ENCODE results near the gene ADGRL1. TPM values are rescaled to one million over a fixed set of nuclear protein-coding genes. Genes with fewer than 3 reads are reported as not detected.
"Not testable (repeated sequence)": the region's sequence is repeated elsewhere in the genome, so short reads cannot be mapped to it uniquely, and the experiment has no call there.

ADGRL1 gene
- polyA plus RNA-seq, 1 donor from 2014 or later: 0.11 TPM

DNA sequence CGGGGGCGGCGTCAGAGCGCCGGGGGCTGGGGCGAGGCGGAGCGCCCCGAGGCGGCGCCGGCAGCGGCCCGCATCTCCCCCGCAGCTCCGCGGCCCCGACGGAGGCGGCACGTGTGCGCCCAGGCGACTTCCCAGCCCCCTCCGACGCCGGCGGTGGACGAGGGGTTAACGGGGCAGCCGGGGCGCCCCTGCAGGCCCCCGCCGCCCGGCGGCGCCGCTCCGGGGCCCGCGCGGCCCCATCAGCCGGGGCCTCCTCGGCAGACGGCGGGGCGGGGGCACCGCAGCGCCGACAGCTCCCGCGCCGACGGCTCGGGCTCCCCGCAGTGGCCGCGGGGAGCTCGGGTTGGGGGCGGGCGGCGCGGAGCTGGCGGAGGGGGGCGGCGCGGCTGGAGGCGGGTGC lies 339 bp upstream of the ADGRL1 start:
- H3K4me3 Mint-ChIP-seq, H3K9me3 Mint-ChIP-seq, H3K36me3 Mint-ChIP-seq, H3K4me1 Mint-ChIP-seq, H3K27ac Mint-ChIP-seq: not testable (repeated sequence)
- peaks cover 49% of the 10 kb centered on the region for H3K27me3 Mint-ChIP-seq

DNA sequence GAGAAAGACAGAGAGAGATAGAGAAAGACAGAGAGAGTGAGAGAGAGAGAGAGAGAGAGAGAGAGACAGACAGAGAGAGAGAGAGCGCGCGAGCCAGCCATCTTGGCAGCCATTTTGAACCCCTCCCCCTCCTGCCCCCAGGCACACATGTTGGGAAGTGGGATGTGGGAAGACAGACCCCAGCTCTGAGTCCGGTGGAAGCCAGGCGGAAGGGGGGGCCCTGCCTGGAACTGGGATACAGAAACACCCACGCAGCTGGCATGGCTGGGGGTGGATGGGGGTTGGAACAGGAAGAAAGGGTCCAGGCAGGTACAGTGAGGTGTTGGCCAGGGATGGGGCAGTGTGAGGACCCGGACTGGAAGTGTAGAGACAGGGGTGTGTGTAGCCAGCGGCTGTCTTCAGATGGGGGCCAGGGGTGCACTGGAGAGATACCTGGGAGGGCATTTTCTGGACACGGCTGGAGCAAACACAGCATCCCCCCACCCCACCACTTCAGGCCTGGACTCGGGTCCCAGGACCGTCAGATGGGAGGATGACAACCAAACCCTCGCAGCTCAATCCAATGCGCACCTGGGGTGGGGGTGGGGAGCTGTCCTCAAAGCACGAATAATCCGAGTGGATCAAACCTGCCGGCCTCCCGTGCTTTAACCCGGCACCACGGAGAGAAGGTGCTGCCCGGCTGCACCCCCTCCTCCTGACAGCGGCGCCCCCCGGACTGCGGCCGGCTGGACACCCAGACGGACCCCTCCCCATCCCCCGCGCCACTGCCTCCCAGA lies 1.1 kb downstream of the ADGRL1 start:
- H3K4me1 Mint-ChIP-seq: peaks cover 4 to 11% (median 5%) of the 10 kb centered on the region in 3 donors
- peaks cover 48% of the 10 kb centered on the region for H3K27me3 Mint-ChIP-seq
- H3K27ac Mint-ChIP-seq: peak overlapping the region in 2 of 3 donors; percentile 22 to 78
- not testable (repeated sequence) for H3K9me3 Mint-ChIP-seq, H3K36me3 Mint-ChIP-seq
- H3K4me3 Mint-ChIP-seq: peak overlapping the region; percentile 71 to 89 (median 80)

DNA sequence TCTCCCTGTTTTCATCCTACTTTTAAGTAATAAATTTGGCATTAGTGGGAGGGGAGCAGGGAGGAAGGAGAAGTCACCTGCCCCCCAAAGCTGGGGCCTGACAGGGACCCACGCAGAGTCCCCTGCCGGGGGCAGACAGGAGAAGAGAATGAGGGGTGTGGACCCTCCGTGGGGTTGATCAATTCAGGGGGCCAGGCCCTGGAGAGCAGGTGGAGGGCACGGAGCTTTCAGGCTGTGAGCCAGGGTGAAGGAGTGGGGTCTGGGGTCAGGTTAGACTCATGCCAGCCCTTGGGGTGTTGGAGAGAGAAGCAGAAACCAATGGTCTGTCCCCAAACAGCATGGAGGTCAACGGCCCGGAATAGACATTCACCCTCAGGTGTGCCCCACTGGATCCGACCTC lies 1.8 kb downstream of the ADGRL1 start:
- not testable (repeated sequence) for H3K36me3 Mint-ChIP-seq, H3K4me1 Mint-ChIP-seq, H3K9me3 Mint-ChIP-seq
- peak overlapping the region in 1 of 3 donors; percentile 78 for H3K27ac Mint-ChIP-seq
- peaks cover 45% of the 10 kb centered on the region for H3K27me3 Mint-ChIP-seq
- H3K4me3 Mint-ChIP-seq: peak overlapping the region; percentile 59 to 89 (median 80)

DNA sequence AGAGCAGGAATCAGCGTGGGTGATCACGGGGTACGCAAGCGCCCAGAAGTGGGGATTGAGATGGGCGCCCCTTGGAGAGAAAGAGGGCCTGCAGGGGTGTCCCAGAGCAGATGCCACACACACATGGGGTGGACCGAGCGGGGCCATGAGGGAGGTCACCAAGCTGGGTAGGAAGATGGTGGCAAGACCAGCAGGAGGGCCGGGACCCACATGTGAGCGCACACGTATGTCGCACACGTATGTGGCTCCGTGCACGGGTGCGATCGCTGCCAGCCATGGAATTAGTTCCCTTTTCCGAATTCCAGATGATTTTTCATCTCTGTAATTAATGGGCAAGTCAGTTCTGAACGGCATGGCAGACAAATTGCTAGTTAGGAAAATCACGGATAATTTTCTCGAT lies 2.2 kb downstream of the ADGRL1 start:
- H3K4me1 Mint-ChIP-seq, H3K9me3 Mint-ChIP-seq, H3K36me3 Mint-ChIP-seq: not testable (repeated sequence)
- Mint-ChIP-seq H3K27ac (peak overlapping the region in 1 of 3 donors; percentile 78), H3K4me3 (peak overlapping the region in 1 of 4 donors; percentile 72), H3K27me3 (peaks cover 43% of the 10 kb centered on the region)

DNA sequence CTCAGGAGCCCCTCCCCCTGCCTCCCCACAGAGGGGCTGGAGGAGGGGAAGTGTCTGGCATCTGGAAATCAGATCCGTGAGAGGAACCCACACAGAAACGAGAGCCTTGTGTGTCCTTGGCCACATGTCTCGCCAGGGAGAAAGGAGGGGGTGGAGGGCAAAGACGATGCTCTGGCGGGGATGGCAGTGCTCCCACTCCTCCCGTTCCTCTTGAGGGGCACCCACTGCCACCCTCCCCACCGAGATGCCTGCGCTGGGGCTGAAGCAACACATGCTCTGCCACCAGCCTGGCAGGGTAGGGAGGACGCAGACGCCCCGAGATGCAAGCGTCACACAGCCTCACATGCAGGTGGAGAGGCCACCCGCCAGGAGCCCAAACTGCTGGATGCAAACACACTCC lies 2.8 kb downstream of the ADGRL1 start:
- H3K4me3 Mint-ChIP-seq: peak overlapping the region in 1 of 4 donors; percentile 35
- H3K36me3 Mint-ChIP-seq: no peaks in the 10 kb centered on the region
- peaks cover 37% of the 10 kb centered on the region for H3K27me3 Mint-ChIP-seq
- H3K9me3 Mint-ChIP-seq: peaks cover 0 to 2% (median 0%) of the 10 kb centered on the region in 3 donors
- peaks cover 4 to 10% (median 5%) of the 10 kb centered on the region in 3 donors for H3K4me1 Mint-ChIP-seq
- H3K27ac Mint-ChIP-seq: peak overlapping the region in 1 of 3 donors; percentile 78

DNA sequence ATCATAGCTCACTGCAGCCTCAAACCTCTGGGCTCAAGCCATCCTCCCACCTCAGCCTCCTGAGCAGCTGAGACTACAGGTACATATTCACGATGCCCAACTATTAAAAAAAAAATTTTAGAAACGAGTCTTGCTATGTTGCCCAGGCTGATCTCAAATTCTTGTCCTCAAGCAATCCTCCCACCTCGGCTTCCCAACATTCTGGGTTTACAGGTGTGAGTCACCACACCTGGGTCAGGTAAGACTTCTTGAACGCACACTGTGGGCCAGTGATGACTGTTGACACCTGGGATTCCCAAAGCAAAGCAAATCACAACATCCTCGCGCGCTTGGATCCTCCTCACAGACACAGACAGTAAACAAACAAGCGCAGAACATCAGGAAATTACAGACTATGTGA lies 4.5 kb downstream of the ADGRL1 start:
- H3K27me3 Mint-ChIP-seq: peaks cover 42% of the 10 kb centered on the region
- H3K4me1 Mint-ChIP-seq, H3K36me3 Mint-ChIP-seq, H3K4me3 Mint-ChIP-seq, H3K9me3 Mint-ChIP-seq, H3K27ac Mint-ChIP-seq: not testable (repeated sequence)

DNA sequence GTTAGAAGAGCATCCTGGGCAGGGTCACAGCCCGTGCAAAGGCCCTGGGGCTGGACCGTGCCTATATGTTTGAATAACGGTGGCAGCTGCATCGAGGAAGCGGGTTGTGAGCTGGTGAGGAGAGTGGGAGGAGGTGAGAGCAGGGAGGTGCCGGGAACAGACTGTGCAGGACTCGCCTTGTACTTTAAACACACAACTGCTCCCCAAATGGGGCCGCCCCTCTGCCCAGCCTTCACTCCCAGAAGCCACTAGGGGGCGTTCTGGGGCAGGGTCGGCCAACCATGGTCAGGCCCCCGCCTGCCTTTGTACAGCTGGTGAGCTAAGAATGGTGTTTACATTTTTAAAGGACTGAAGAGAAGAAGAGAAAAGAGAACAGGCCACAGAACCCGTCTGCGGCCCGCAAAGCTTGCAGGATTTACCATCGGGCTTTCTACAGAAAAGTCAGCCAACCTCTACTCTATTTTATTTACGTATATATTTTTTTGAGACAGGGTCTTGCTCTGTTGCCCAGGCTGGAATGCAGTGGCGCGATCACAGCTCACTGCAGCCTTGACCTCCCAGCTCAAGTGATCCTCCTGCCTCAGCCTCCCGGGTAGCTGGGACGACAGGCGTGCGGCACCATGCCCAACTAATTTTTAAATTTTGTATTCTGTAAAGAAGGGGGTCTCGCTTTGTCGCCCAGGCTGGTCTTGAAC lies 5.7 kb downstream of the ADGRL1 start:
- Mint-ChIP-seq H3K4me3 (peak overlapping the region in 1 of 4 donors; percentile 69), H3K27me3 (peaks cover 45% of the 10 kb centered on the region), H3K4me1 (peaks cover 4 to 13% (median 11%) of the 10 kb centered on the region in 3 donors), H3K27ac (peak overlapping the region; percentile 14 to 82 (median 63))
- not testable (repeated sequence) for H3K9me3 Mint-ChIP-seq, H3K36me3 Mint-ChIP-seq

DNA sequence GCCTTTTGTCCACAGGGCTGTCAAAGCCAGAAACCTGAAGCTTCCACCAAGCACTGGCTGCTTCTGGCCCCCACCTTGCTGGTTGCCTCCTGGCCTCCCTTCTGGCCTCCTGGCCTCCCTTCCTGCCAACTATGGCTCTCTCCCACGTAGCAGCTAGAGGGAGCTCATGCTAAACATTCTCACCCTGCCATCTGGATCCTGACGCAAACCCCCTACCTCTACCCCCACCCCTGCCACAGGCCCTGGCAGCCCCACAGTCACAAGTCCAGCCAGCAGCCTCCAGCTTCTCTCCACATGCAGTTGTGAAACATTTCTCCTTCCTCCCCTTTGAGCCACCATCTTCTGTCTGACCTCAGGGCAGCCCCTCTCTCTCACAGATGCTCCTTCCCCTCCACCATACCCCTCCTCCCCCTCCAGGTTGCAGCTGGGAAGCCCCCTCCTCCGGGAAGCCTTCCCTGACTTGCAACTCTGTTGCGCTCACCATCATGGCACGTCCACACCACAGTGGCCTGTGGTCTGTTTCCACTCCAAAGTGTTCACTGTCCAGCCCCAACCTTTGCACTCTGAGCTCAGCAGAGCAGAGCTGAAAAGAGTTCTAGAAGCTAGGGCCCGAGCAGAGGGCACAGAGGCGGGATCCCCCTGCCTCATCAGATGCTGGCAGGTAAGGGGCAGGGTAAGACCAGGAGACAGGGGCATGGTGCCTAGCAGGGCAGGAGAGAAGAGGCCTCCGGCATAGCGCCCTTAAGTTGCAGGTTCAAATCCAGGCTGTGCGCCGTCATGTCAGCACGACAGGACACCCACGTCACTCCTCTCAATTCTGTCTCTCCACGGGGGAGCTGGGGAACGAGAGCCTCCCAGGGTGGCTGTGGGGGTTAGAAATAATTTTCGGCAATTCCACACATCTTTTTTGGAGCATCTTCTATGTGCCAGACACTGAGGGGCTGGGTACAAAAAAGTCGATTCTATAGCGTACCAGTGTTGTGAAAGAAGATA lies 7.3 kb downstream of the ADGRL1 start:
- Mint-ChIP-seq H3K36me3 (peaks cover 2% of the 10 kb centered on the region), H3K4me3 (no peak overlapping the region), H3K27me3 (peaks cover 33% of the 10 kb centered on the region), H3K27ac (no peak overlapping the region), H3K9me3 (no peaks in the 10 kb centered on the region), H3K4me1 (peaks cover 4 to 10% (median 9%) of the 10 kb centered on the region in 3 donors)

DNA sequence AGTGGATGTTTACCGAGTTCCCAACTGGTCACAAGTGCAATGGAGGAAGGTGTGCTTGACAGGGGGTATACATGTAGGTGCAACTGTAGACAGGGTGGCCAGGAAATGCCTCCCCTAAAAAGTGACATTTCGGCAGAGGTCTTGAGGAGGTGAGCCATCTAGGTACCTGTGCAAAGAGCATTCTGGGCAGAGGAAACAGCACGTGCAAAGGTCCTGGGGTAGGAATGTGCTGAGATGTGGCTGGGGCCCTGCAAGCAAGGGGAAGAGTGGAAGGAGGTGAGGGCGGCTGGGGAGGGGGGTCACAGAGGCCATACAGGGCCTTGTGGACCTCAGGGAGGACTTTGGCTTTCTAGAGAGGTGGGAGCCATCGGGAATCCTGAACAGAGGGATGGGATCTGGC lies 8.1 kb downstream of the ADGRL1 start:
- no peak overlapping the region for H3K4me3 Mint-ChIP-seq
- no peaks in the 10 kb centered on the region for H3K9me3 Mint-ChIP-seq
- H3K36me3 Mint-ChIP-seq: peaks cover 2% of the 10 kb centered on the region
- no peak overlapping the region for H3K27ac Mint-ChIP-seq
- peaks cover 4 to 10% (median 9%) of the 10 kb centered on the region in 3 donors for H3K4me1 Mint-ChIP-seq
- peaks cover 28% of the 10 kb centered on the region for H3K27me3 Mint-ChIP-seq

DNA sequence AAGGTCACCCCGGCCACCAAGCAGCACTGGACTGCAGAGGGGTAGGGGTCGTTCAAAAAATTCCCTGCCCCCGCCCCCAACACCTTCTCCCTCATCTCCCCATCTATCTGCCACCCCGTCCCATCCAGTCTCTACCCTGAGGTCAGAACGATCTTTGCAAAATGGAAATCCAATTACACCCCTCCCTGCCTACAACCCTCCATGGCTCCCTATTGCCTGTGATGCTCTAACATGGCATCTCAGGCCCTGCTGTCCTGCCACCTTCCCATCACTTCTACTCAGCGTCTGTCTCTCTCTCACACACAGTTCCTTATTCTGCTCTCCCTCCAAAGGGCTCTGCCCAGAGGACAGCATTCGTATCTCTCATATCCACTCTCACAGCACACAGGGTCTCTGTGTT lies 8.7 kb downstream of the ADGRL1 start:
- not testable (repeated sequence) for H3K4me3 Mint-ChIP-seq, H3K36me3 Mint-ChIP-seq, H3K27ac Mint-ChIP-seq, H3K9me3 Mint-ChIP-seq
- Mint-ChIP-seq H3K4me1 (peaks cover 4 to 10% (median 9%) of the 10 kb centered on the region in 3 donors), H3K27me3 (peaks cover 23% of the 10 kb centered on the region)

DNA sequence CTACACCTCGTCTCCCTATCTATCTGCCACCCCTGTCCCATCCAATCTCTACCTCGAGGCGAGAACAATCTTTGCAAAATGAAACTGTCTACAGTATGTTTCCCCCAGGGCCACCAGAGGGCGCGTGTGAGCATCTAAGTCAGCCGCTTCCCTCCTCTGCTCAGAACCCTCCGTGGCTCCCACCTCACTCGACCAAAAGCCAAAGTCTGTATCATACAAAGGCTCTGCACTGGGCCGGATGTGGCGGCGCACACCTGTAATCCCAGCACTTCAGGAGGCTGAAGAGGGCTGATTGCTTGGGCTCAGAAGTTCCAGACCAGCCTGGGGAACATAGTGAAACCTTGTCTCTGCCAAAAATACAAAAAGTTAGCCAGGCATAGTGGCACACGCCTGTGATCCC lies 9.9 kb downstream of the ADGRL1 start:
- not testable (repeated sequence) for H3K36me3 Mint-ChIP-seq, H3K27ac Mint-ChIP-seq, H3K9me3 Mint-ChIP-seq
- Mint-ChIP-seq H3K27me3 (peaks cover 16% of the 10 kb centered on the region), H3K4me1 (peaks cover 4 to 10% (median 9%) of the 10 kb centered on the region in 3 donors), H3K4me3 (peak overlapping the region in 3 of 4 donors; percentile 54 to 83 (median 72))

DNA sequence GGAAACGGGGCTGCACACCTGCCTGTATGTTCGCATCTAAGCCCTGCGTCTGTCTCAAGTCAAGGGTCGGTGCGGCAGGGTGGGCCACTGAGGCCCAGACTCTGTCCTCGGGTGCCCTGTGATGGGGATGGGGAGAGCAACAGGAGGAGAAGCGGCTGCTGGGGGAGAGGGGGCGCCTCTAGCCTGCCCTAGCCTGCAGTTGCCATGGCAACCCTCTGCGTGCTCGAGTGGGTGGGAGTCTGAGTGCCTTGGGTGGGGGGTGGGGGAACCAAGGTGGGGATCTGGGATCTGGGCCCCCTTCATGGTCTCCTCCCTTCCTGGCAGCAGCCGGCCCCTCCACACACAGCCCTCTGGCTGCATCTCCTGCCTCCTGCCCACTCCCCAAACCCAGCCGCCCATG lies 10.8 kb downstream of the ADGRL1 start:
- not testable (repeated sequence) for H3K4me3 Mint-ChIP-seq, H3K4me1 Mint-ChIP-seq, H3K9me3 Mint-ChIP-seq, H3K36me3 Mint-ChIP-seq
- peaks cover 13% of the 10 kb centered on the region for H3K27me3 Mint-ChIP-seq
- H3K27ac Mint-ChIP-seq: peak overlapping the region in 1 of 3 donors; percentile 53

DNA sequence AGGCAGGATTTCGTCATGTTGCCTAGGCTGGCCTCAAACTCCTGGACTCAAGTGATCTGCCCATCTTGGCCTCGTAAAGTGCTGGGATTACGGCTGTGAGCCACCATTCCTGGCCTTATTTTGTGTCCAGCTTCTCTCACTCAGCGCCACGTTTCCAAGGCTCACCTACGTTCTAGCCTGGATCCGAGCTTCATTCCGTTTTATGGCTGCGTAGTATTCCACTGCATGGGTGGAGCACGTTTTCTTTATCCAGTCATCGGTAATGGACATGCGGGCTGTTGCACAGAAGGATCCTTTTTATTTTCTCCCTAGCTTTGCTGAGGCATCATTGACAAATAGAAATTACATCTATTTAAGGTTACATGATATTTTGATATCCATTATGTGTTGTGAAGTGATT lies 16.6 kb downstream of the ADGRL1 start:
- no peaks in the 10 kb centered on the region for H3K36me3 Mint-ChIP-seq
- peaks cover 0 to 1% (median 0%) of the 10 kb centered on the region in 3 donors for H3K4me1 Mint-ChIP-seq
- no peak overlapping the region for H3K4me3 Mint-ChIP-seq
- H3K27me3 Mint-ChIP-seq: peaks cover 2% of the 10 kb centered on the region
- H3K9me3 Mint-ChIP-seq: no peaks in the 10 kb centered on the region
- H3K27ac Mint-ChIP-seq: no peak overlapping the region

DNA sequence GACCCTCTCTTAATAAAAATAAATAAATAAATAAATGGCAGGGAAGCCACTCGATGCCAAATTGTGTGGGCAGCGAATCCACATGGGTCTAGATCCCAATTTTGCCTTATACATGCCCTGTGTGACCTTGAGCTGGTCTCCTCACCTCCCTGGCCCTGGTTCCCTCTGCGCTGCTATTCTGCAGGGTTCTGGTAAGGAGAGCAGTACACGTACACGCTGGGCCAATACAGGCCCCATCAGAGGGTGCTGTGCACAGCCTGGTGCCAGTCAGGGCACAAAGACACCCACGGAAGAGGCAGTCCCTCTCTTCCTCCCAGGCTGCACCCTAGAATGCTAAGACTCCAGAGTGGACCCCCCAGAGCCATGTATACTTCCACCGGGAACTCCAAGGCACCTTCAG lies 17.9 kb downstream of the ADGRL1 start:
- not testable (repeated sequence) for H3K9me3 Mint-ChIP-seq, H3K36me3 Mint-ChIP-seq, H3K4me3 Mint-ChIP-seq, H3K27me3 Mint-ChIP-seq, H3K4me1 Mint-ChIP-seq
- H3K27ac Mint-ChIP-seq: peak overlapping the region in 1 of 3 donors; percentile 62

DNA sequence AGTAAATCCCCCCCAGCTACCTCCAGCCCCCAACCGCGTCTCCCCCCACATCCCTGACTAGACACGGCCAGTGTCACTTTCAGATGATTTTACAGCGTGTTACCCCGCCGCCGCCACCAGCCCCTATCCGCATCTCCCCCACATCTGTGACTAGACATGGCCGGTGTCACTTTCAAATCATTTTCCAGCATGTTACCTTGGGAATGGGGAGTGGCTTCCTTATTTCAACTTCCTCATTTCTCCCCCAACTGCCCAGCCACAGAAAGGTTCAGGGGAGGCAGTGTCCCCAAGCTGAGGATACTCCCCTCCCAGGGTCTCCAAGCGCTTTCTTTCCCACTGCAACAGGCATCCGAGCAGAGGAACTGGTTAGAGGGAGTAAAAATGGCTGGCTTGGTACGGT lies 18.4 kb downstream of the ADGRL1 start:
- Mint-ChIP-seq H3K4me3 (no peak overlapping the region), H3K27ac (no peak overlapping the region)

More for the DNA sequence above, 18.4 kb downstream of the ADGRL1 start:
- no peaks in the 10 kb centered on the region for H3K36me3 Mint-ChIP-seq
- H3K27me3 Mint-ChIP-seq: peaks cover 2% of the 10 kb centered on the region
- no peaks in the 10 kb centered on the region for H3K9me3 Mint-ChIP-seq
- peaks cover 0 to 1% (median 0%) of the 10 kb centered on the region in 3 donors for H3K4me1 Mint-ChIP-seq
